ENCODE data around the gene RP2.
A peak's percentile ranks its signal among the peaks of the same experiment; 100 is the strongest.

The RP2 gene

DNA sequence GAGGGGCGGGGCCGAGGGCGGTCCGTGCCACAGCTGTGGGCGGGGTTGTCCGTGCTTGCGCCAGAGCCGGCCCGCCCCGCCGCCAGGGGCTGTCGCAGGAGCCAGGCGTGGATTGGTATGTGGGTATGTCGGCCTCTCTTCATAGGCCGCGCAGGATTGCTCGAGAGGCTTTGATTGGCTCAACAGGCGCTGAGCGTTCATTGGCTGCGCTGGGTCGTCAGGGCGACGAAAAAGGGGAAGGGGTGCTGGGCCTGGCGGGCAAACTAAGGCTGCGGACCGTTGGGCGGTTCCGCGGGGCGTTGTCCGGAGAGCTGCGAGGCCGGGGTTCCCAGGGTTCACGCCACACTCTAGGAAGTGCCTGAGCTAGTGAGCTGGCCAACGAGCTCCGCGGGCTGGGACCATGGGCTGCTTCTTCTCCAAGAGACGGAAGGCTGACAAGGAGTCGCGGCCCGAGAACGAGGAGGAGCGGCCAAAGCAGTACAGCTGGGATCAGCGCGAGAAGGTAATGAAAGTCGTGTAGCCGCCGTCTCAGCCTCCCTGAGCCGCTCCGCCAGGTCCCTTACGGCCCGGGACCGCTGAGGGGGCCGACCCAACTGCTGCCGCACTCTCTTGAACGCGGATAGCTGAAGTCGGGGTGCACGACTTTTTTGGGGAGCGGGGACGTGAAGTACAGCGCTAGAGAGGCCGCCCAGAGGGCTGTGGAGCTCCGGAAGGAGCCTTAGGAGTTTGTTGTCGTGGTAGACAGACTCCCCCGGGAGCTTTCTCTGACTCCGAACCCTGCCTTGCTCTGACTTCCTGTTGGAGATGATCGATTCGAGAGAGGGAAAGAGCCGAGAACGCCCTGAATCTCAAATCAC, at the start of gene RP2:
Gene RP2 (plus strand): TSS at position 343 of the 857 bp plus-strand sequence. CDS start 58 bp downstream, at position 401.
- peak; percentile 67 to 77 (median 75) for DNase-seq (ENCODE audit: low read depth in 2 of 3, low spot score in 1 of 3)

DNA sequence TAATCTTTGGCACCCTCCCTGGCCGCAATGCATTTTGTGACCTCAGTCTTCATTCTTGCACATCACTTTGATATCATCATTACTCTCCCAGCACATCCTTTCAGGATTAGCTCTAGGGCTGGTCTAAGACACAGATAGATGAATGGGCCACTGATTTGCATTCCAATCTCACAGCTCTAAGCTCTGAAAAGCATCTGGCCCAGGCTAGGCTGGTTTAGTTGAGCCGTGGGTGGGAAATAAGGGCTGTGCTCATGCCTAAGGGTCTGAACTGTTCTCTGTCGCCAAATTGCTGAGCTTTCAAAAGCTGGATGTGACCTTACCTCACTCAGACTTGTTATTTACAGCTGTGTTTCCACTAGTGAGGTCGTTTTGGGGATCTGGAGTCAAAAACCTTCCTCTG, 47.9 kb upstream of the RP2 start:
- no peak for DNase-seq (ENCODE audit: low read depth in 2 of 3, low spot score in 1 of 3)

DNA sequence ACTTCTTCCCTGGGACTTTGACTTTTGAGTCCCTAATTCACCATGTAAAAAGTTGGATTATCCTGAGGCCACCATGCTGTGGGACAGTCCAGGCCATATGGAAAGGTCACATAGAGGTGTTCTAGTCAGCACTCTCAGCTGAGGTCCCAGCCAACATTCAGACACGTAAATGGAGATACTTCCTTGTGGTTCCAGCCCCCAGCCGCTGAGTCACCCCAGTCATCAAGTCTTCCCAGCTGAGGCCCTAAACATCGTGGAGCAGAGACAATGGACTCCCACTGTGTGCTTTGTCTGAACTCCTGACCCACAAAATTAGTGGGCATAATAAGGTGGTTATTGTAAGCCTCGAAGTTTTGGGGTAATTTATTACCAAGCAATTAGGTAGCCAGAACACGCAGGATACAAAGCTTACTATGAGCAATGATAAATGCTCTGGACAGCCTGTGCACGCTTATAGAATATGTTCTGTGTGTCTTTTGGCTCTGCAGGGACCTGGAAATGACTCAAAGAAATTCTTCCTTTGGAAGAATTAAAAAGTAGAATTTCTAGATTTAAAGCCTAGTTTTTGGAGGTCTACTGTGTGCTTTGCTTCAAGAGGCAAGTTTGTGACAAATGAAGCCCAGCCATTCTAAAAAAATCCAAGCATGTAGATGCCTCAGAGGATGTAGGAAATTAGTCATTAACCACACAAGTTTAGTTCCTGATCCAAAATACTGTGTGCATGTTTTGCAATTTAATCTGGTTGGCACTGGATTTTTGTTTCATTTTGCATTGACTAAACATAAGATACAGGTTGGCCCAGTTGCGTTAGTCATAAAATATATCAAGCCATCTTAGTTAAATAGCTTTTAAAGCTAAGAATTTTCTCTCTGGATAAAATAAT, 44.7 kb upstream of the RP2 start:
- no peak for DNase-seq (ENCODE audit: low read depth in 2 of 3, low spot score in 1 of 3)

DNA sequence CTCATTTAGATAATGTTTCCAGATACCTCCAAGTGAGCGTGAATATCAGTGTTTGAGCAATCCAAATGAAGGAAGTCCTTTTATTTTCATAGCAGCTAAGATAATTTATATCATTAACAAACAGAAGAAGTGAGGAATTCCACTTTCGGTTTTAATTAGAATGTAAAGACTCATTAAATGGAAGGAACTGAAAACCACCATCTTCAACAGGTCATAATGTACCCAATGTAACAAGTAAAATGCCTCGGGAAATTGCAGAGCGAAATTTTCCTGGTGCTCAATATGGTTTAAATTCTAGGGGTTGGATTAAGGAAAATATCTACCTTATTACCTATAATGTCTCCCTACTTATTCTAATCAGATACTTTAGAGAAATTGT, 44.0 kb upstream of the RP2 start:
- no peak for DNase-seq (ENCODE audit: low read depth in 2 of 3, low spot score in 1 of 3)

DNA sequence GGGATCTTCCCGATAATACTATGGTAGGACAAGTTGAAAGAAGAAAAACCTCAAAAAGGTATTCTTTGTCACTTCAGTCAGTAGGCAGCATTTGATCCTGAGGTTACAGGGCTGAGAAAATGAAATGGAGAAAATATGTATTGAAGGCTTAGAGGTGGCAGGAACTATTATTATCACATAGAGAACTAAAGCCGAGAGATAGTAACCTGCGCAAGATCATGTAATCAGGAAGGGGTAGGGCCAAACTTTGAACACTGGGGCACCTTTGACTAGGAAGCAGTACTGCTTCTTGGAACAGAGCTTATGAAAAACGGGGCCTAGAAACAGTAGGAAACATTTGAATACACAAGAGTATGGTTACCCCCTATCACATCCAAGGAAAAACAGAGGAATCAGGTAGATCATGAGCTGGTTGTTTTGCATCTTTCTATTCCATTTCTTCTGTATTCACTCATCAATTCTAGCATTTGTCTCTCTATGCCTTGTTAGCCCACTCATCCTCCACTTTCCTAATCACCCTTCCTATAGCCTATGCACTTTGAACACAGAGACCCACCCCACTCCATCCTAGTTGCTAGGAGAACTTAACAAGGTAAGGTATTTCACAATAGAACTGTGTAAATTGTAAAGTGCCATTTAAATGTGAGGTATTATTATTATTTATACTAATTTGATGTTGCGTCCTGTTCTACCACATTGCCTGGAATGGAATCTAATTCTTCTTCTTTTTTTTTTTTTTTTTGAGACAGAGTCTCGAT, 43.3 kb upstream of the RP2 start:
- DNase-seq (ENCODE audit: low read depth in 2 of 3, low spot score in 1 of 3): no peak

DNA sequence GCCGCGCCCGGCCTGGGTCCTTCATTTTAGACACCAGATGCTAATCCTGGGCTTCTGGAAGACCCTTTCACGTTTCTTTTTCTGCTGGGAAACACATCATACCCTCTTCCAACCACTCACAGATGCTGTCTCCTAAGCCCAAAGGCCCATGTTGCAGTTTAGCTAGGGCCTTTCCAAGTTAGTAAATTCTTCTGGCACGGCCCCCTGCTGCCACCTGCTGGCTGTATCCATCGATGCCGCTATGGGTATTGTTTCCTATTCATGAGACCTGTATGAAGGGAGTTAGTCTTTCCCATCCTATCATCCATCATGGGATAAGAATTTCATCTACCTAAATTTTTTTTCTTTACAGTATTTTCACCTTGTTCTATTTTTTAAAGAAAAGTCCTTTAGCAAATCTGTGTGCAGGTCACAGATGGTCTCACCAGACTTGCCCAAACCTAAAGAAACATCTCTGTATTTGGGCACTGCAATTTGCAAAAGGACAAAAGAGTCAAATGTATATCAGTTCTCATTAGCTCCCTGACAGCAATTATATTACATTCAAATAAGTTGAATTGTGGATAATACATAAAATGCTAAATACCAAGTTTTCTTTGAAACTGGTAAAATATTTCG, 40.2 kb upstream of the RP2 start:
- DNase-seq (ENCODE audit: low read depth in 2 of 3, low spot score in 1 of 3): peak; percentile 50 to 71 (median 54)

DNA sequence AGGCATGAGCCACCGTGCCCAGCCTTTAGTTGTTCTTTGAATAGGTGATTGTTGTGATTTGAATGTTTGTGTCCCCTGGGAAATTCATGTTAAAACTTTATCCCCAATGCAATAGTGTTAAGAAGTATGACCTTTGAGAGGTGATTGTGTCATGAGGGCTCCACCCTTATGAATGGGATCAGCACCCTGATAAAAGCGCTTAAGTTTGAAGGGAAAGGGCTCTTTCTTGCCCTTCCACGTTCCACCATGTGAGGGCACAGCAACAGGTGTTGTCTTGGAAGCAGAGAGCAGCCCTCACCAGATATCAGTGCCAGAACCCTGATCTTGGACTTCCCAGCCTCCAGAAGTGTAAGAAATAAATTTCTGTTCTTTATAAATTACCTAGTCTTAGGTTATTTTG, 33.7 kb upstream of the RP2 start:
- DNase-seq (ENCODE audit: low read depth in 2 of 3, low spot score in 1 of 3): no peak

DNA sequence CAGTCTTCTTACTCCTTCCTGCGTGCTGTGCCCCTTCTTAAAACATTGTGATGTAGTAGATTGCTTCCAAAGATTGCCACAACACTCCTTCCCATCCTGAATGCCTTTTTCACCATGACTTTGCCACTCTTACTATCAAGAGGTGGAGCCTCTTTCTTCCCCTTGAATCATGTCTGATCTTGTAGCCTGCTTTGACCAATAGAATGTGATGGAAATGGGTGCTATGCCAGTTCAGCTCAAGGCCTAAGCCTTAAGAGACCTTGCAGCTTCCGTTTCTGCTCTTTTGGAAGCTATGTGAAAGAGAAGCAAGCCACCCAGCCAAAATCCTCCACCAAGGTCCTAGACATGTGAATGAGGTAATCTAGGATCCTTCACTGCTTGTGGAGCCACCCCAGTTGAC, 31.6 kb upstream of the RP2 start:
- no peak for DNase-seq (ENCODE audit: low read depth in 2 of 3, low spot score in 1 of 3)

DNA sequence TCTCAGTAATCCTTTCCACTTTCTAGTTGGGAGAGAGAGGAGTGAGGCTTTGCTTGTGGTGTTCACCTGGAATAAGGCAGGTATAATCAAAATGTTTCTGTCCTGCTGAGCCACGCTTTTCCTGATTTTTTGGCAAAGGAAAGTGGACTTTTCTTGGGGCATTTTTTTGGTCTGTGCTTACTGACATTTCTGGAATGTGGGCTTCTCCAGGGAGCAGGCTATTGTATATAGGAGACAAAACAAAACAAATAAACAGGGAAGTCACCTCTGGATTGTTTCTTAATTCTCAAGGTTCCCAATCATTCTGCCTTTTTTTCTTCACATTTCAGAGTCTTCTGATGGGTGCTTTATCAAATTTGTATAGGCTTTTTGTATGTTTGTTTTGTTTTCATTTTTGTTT, 25.7 kb upstream of the RP2 start:
- no peak for DNase-seq (ENCODE audit: low read depth in 2 of 3, low spot score in 1 of 3)

DNA sequence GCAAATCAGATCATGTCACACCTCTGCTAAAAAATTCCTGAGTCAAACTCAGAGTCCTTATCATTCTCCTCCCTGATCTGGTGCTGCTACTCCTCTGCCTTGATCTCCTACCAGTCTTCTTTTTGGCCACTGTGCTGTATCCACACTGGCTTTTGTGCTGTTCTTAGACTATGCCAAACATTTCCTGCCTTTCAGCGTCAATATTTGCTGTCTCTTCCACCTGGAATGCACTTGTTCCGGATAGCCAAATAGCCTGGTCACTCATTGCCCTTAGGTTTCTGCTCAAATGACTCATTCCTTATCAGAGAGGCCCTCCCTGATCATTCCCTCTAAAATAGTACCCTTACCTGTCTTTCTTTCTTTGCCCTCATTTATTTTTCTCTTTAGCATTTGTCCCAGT, 24.4 kb upstream of the RP2 start:
- no peak for DNase-seq (ENCODE audit: low read depth in 2 of 3, low spot score in 1 of 3)

DNA sequence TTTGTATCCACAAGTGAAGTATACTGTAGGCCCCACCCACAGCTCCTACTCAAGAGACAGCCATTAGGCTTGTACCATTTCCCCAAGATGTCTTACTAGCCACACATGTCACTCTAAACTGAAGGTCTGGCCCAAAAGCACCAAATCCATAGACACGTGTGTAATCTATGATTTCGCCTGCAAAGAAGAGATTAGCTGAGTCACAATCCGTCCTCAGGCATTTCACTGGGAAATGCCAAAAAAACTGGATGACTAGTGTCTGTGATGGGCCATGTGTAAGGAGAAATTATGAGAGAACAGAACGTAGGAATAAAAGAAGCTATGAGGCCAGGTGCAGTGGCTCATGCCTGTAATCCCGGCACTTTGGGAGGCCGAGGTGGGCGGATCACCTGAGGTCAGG, 21.9 kb upstream of the RP2 start:
- no peak for DNase-seq (ENCODE audit: low read depth in 2 of 3, low spot score in 1 of 3)

DNA sequence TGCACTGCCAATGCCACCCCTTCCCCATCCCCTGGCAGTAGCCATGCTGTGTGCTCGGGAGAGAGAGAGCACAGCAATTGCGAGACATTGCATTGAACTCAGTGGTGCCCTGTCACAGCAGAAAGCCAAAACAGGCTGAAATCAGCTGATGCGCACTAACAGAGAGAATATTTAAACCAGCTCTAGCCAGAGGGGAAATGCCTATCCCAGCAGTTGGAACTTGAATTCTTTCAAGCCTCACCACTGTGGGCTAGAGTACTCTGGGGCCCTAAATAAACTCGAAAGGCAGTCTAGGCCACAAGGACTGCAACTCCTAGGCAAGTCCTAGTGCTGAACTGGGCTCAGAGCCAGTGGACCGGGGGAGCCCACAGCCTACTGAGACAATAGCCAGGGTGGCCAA, 17.7 kb upstream of the RP2 start:
- DNase-seq (ENCODE audit: low read depth in 2 of 3, low spot score in 1 of 3): no peak

DNA sequence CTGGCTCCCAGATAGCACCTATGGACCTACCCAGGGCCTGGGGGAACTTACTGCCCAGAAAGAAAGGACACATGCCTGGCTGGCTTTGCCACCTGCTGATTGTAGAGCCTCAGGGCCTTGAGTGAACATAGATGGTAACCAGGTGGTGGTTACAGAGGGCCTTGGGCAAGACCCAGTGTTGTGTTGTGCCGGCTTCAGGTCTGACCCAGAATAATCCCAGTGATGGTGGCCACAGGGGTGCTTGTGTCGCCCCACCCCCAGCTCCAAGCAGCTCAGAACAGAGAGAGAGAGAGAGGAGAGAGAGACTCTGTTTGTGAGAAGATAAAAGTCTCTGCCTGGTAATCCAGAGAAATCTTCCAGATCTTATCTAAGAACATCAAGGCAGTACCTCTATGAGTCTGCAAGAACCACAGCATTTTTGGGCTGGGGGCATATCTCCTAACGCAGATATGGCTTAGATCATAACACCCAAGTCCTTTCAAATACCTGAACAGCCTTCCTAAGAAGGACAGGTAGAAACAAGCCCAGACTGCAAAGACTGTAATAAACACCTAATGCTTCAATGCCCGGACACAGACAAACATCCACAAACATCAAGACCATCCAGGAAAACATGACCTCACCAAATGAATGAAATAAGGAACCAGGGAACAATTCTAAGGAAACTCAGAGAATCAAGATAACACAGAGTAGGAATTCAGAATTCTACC, 16.3 kb upstream of the RP2 start:
- DNase-seq (ENCODE audit: low read depth in 2 of 3, low spot score in 1 of 3): no peak

DNA sequence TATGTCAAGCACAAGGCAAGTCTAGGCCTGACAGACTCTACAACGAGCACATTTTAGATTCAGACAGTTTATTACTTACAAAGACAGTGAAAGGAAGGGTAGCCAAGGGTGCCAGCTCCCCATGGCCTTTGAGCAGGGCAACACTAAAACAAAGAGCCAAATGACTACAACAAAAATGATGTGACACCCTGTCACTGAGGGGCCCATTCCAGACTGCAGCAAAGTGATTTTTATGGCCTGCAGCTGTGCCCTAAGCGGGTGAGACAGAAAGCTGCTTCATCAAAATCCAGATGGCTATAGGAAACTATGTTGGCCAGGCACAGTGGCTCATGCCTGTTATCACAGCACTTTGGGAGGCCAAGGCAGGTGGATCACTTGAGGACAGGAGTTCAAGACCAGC, 13.4 kb upstream of the RP2 start:
- DNase-seq (ENCODE audit: low read depth in 2 of 3, low spot score in 1 of 3): no peak

DNA sequence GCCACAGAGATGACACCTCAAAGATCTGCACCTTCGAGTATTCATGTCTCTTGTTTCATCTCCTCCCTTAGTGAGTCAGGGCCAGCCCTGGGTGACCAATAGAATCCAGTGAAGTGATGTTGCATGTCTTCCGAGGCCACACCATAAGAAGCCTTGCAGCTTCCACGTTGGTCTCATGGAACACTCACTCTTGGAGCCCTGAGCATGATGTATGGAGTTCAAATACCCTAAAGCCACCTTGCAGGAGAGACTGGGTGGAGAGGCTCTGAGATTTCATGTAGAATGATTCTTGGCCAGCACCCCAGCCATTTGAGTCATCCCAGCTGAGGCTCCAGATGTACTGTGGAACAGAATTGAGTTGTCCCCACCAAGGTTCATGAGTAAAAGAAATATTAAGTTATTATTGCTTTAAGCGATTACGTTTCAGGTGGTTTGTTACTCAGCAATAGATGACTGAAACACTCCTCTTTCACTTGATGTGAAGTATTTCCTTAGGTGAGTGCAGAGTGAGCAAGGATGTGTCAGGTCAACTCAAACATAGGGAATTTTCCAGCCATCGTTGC, 5.0 kb upstream of the RP2 start:
- DNase-seq (ENCODE audit: low read depth in 2 of 3, low spot score in 1 of 3): no peak

DNA sequence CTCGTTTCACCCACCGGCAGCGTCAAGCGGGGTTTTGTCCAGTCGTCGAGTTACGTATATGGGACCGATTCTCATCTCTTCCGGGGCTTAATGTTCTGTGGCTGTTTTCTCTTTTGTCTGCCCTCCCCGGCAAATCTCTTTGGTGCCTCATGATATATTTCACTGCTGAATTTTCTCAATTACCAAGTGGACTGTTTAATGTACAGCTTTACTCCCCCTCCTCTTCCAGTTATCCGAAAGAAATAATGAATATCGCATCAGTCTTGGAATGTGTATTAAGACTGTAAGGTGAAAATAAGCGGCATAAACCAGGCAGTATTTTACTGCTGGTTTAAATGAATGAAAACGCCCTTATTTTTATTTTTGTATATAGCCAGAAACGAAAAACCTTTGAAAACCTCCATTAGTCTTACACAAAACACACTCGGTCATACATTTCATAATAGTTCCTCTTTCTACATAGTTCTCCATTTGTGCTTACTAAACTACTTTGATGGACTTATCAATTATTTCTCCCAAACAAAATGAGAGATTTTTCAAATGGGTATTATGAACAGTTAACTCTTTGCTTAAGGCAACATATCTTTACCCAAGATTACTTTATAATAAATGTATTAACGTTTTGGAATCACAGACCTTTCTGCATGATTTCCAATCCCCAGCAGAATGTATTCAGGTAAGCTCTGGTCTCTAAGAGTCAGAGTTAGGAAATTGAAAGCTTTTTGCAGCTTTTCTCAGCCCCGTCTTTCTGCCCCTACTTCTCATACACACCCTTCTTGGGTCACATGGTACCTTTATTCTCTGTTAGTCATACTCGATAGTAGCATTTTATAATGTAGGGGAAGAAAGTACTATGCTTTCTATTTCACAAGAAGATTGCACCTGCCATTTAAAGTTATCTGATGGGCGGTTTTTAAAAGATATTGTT, 979 bp downstream of the RP2 start:
- no peak for DNase-seq (ENCODE audit: low read depth in 2 of 3, low spot score in 1 of 3)

DNA sequence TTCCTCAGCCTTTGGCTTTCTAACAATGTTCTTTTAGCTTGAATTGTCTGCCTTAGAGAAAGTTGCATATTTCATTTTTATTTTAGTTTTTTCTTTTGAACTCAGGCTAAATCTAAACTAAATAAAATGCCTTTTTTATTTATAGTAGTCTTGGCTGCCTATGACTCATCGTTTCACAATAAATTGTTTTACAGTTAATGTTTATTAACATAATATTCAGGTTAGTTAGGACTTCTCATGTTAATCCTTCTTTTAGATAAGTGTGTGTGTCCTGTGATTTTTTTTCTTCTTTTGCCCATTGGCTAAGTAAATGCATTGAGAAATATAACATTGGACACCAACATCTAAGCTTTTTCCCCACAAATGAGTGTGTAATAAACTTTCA, 1.6 kb downstream of the RP2 start:
- no peak for DNase-seq (ENCODE audit: low read depth in 2 of 3, low spot score in 1 of 3)

DNA sequence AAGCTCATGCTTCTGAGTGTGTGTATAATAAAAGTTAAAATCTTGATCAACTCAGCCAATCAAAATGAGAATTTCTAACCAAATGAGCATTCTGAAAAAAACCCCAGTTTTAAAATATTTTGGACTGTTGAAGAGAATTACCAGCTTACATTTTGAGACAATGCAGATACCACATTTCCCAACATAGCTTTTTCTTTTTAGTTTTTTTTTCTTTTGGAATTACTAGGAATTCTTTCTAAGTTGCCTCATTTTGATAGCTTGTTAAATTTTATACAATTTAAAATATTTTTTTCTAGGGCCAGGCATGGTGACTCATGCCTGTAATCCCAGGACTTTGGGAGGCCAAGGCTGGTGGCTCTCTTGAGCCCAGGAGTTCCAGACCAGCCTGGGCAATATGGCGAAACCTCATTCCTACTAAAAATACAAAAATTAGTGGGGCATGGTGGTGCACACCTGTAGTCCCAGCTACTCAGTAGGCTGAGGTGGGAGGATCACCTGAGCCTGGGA, 2.2 kb downstream of the RP2 start:
- DNase-seq (ENCODE audit: low read depth in 2 of 3, low spot score in 1 of 3): no peak

DNA sequence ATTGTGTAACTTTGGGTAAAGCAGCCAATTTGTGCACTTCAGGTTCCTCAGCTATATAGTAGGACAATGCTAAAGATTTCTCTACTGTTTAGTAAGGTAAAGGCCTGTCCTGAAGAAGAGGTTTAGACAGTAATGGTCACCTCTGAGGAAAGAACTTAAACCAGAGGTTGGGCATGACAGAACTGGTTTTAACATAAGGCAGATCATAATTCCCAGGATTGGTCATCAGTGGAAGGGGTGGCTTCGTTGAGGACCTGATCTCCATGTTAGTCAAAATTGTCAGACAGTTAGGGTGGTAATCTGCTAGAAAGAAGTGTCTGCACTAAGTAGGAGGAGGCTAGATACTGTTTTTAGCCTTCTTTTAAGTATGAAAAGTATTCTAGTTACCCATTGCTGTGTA, 4.1 kb downstream of the RP2 start:
- no peak for DNase-seq (ENCODE audit: low read depth in 2 of 3, low spot score in 1 of 3)

All from stimulated activated CD4-positive, alpha-beta T cell treated with anti-CD3 and anti-CD28 coated beads, Interleukin-12 subunit alpha, Interleukin-12 subunit beta, amount 100 ng/mL, for 48 hours (primary cell).